SW480 (cell line): Measurements from ENCODE around the gene C12orf57.

Experiments used
- DNase-seq: peaks from one replicate; pipeline ENCODE4 v3.0.0-alpha.2; 2016; ENCODE audit warnings: low spot score

The C12orf57 gene

DNA sequence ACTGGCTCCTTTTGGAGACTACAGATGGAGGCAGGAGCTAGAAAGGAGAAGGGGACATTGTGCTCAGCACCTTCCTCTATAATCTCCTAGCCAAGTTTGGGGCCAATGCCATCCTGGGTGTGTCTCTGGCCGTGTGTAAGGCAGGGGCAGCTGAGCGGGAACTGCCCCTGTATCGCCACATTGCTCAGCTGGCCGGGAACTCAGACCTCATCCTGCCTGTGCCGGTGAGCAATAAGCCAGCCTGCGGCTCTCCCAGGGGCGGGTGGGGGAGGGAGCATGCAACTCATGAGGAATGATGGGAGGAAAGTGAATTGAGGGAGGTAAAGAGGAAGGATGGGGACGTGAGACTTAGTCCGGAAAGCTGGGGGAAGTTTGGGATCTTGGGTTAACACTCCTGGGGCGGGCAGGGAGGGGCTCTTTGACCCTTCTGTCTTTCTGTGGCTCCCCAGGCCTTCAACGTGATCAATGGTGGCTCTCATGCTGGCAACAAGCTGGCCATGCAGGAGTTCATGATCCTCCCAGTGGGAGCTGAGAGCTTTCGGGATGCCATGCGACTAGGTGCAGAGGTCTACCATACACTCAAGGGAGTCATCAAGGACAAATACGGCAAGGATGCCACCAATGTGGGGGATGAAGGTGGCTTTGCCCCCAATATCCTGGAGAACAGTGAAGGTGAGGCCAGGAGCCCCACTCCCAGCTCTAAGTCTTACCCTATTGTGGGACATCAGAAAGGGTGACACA lies 26.2 kb upstream of the C12orf57 start:
- DNase-seq, result no peak

GRCh38 chr12:6919588-6919987 lies 24.2 kb upstream of the C12orf57 start:
- no peak for DNase-seq

DNA sequence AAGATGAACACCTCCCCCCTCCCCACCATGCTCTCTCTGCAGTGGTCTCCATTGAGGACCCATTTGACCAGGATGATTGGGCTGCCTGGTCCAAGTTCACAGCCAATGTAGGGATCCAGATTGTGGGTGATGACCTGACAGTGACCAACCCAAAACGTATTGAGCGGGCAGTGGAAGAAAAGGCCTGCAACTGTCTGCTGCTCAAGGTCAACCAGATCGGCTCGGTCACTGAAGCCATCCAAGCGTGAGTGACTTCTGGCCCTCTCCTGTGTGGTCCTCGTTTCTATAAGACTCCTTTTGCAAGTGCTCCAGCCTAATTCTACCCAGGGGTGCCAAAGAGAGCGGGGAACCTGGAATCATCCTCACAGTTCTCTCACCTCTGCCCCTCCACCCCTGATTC lies 22.3 kb upstream of the C12orf57 start:
- no peak for DNase-seq

DNA sequence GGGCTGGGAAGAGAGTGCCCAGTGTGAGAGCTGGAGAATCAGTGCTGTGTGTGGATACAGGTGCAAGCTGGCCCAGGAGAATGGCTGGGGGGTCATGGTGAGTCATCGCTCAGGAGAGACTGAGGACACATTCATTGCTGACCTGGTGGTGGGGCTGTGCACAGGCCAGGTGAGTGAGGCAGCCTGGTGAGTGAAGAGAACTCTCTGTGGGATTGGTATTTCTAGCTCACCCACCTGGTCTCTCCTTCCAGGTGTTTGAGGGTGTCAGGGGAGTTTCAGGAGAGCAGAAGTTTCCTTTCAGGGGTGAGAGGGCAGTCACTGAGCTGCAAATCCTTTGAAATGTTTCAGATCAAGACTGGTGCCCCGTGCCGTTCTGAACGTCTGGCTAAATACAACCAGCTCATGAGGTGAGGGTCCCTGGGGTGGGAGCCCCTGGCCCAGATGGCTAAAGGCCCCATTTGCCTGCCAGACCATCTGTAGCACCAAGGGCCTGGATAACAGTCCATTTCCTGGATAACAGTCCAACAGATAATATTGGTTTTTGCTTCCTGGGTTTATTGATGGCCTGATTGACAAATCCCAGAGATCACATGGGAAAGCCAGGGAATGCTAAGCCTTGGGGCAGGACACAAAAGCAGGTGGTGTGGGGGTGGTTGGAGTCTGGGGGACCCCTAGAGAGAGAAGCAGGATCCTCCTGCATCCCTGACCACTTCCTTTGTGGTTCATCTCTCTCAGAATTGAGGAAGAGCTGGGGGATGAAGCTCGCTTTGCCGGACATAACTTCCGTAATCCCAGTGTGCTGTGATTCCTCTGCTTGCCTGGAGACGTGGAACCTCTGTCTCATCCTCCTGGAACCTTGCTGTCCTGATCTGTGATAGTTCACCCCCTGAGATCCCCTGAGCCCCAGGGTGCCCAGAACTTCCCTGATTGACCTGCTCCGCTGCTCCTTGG lies 21.6 kb upstream of the C12orf57 start:
- DNase-seq, result no peak

DNA sequence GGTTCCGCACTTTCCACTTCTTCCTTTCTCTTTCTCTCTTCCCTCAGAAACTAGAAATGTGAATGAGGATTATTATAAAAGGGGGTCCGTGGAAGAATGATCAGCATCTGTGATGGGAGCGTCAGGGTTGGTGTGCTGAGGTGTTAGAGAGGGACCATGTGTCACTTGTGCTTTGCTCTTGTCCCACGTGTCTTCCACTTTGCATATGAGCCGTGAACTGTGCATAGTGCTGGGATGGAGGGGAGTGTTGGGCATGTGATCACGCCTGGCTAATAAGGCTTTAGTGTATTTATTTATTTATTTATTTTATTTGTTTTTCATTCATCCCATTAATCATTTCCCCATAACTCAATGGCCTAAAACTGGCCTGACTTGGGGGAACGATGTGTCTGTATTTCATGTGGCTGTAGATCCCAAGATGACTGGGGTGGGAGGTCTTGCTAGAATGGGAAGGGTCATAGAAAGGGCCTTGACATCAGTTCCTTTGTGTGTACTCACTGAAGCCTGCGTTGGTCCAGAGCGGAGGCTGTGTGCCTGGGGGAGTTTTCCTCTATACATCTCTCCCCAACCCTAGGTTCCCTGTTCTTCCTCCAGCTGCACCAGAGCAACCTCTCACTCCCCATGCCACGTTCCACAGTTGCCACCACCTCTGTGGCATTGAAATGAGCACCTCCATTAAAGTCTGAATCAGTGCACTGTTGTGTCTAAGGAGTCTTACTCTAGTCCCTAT lies 20.7 kb upstream of the C12orf57 start:
- DNase-seq, result no peak

DNA sequence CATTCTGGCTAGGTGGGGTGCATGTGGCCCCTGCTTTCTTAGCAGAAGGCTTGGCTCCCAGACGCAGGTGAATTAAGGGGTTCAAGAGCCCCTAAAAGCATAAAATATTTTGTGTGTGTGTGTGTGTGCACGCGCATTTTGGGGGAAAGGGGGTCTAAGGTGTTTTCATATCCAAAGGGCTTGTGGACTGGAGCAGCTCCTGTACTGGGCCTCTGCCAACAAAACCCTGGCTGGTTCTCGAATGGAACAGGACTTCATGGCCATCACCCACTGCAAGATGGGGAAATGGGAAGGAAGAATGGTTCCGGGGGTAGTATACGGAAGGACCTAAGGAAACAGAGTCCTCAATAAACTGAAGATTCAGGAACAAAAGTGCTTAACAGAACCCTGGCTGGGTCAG lies 20.0 kb upstream of the C12orf57 start:
- DNase-seq, result no peak

GRCh38 chr12:6925239-6925539 lies 18.6 kb upstream of the C12orf57 start:
- peak; percentile 30 for DNase-seq

DNA sequence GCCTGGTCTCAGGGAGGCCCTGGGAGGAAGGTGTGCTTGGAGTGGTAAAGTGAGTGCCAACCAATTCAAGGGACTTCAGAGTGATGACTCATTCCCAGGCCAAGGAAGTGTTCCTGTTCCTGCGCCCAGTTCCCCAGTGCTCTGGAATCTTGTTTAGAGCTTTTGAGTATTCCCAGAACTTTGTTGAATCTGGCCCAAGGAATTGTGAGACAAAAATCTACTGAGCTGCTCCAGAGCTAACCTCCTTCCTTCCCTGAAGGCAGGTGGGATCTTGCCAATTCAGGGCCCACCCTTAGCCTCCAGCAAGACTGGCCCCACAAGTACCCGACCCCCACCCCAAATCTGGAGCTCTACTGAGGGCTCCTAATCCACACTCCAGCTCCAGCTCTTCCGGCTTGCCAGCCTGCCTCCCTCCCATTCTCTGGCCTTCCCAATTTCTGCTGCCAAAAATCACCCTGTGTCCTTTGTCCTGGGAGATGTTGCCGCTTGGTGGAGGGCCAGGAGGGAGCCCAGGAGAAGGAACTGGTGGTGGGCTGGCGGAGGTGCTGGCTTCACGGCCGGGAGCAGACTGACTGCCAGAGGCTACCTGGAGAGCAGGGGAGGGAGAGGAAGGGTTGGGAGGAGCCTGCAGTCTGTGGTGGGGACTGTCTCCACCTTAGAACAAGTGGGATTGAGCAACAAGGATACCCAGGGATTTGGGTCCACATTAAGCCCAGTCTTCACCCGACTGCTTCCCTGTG lies 18.1 kb upstream of the C12orf57 start:
- DNase-seq, result peak; percentile 90

- DNase-seq, result peak; percentile 75
Observed at GRCh38 chr12:6927379-6928021, 16.3 kb upstream of the C12orf57 start, which contains the start of gene ATN1. ATN1 (plus strand) TSS chr12:6927959; CDS start chr12:6934002, 6,043 bp downstream.

- DNase-seq, result no peak
Observed at GRCh38 chr12:6928022-6928702, 15.7 kb upstream of the C12orf57 start.

DNA sequence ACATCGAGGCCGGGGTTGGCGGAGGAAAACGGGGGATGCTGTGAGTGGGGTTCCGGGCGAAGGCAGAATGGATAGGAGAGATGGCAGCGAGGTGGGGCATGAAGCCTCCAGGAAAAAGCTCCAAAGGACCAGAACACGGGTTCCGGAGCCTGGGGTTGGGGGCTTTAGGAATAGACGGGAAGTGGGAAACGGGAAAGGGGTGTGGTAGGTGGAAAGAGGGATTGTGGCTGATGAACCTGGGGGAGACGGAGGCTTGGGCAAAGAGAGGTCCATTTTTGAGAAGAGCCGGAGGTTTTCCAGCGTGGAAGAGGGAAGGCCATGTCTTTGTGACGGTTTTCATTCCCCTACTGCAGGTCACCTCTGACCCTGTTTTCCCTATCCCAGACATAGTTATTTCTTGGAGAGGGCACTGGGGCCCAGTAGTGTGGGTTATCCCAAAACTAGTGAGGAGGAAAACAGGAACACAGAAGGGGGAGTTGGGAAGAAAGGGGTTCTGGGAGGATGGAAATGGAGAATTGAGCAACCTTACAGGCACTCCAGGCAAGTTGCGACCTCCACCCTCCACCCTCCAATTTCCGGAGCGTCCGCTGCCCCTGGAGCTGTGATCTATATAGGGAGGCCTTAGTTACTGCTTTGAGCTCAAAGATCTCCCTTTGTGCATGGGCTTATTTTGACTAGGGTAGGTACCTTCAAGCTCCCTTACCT lies 15.0 kb upstream of the C12orf57 start:
- no peak for DNase-seq

- DNase-seq, result no peak
Observed at GRCh38 chr12:6929466-6930452, 14.1 kb upstream of the C12orf57 start.

DNA sequence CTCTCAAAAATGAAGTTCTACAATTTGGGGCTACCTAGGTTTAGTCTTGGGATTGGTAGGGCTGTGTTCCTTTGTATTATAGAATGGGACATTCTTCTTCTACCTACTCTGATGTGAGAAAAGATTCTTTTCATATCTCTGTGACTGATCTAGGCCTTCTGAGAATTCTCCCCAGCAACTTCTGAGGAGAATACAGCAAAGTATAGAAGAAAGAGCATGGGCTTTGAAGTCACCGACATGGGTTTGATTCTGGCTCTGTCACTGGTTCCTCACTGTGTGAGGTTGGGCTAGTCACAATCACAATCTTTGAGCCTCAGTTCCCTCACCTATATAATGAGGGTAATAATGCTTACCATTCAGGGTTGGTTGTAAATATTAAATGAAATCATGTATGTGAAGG lies 11.1 kb upstream of the C12orf57 start:
- no peak for DNase-seq

- no peak for DNase-seq
Observed at GRCh38 chr12:6934110-6934509, 9.7 kb upstream of the C12orf57 start.

GRCh38 chr12:6935371-6936193 lies 8.2 kb upstream of the C12orf57 start:
- no peak for DNase-seq

DNA sequence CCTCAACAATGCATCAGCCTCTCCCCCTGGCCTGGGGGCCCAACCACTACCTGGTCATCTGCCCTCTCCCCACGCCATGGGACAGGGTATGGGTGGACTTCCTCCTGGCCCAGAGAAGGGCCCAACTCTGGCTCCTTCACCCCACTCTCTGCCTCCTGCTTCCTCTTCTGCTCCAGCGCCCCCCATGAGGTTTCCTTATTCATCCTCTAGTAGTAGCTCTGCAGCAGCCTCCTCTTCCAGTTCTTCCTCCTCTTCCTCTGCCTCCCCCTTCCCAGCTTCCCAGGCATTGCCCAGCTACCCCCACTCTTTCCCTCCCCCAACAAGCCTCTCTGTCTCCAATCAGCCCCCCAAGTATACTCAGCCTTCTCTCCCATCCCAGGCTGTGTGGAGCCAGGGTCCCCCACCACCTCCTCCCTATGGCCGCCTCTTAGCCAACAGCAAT lies 7.6 kb upstream of the C12orf57 start:
- no peak for DNase-seq

DNA sequence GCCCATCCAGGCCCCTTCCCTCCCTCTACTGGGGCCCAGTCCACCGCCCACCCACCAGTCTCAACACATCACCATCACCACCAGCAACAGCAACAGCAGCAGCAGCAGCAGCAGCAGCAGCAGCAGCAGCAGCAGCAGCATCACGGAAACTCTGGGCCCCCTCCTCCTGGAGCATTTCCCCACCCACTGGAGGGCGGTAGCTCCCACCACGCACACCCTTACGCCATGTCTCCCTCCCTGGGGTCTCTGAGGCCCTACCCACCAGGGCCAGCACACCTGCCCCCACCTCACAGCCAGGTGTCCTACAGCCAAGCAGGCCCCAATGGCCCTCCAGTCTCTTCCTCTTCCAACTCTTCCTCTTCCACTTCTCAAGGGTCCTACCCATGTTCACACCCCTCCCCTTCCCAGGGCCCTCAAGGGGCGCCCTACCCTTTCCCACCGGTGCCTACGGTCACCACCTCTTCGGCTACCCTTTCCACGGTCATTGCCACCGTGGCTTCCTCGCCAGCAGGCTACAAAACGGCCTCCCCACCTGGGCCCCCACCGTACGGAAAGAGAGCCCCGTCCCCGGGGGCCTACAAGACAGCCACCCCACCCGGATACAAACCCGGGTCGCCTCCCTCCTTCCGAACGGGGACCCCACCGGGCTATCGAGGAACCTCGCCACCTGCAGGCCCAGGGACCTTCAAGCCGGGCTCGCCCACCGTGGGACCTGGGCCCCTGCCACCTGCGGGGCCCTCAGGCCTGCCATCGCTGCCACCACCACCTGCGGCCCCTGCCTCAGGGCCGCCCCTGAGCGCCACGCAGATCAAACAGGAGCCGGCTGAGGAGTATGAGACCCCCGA lies 7.0 kb upstream of the C12orf57 start:
- DNase-seq, result no peak
